ENCODE data around the gene PKIB. TPM values are rescaled to one million over a fixed set of nuclear protein-coding genes. Genes with fewer than 3 reads are reported as not detected.

The PKIB gene
- total RNA-seq, 1 donor from 2014 or later = not detected

DNA sequence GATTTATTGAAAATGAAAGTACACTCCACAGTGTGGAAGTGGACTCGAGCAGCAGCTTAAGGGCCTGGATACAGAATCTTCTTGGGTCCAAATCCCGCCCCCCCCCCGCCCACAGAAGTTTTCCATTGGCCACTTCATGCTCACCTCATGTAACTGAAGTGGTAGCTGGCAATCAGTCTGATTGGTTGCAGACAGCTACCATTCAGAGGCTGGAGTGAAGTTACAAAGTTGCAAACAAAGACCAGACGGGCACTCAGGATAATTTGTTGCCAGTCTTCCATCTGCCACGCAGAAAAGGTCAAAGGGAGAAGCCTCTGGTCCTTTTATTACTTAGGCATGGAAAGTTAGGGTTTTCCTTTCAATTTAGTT, 143.5 kb downstream of the PKIB start:
- intact Hi-C loops (cut with DNase I) = no loop called here
- peak; percentile 42 for ATAC-seq
- DNase-seq (ENCODE audit: missing footprints) = no peak

GRCh38 chr6:122754191-122754731, 144.1 kb downstream of the PKIB start:
- DNase-seq (ENCODE audit: missing footprints) = no peak
- intact Hi-C loops (cut with DNase I) = no loop called here
- ATAC-seq = no peak

GRCh38 chr6:122755901-122756300, 145.7 kb downstream of the PKIB start:
- intact Hi-C loops (cut with DNase I) = no loop called here
- ATAC-seq (no peak), DNase-seq (ENCODE audit: missing footprints) (no peak)

DNA sequence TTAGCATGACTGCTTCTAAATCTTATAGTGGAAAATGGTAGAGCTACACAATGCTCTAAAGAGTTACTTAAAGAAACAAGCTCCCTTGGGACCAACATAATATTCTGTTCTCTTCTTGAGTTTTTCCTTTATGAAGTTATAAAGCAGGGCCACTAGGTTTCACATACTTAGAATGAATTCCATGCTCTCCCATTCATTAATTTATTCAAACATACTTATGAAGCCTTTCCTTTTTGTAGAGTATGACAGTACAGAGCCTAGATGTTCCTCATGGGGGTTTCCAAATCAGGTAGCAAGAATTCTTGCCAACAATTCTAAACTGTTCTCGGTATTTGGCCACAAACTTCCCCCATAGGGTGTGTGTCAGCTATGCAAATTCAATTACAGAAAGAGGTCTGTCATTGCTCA, 148.7 kb downstream of the PKIB start:
- intact Hi-C loops (cut with DNase I) = no loop called here
- no peak for ATAC-seq
- no peak for DNase-seq (ENCODE audit: missing footprints)

GRCh38 chr6:122760330-122760729, 150.1 kb downstream of the PKIB start:
- intact Hi-C loops (cut with DNase I) = no loop called here
- DNase-seq (ENCODE audit: missing footprints) = no peak
- no peak for ATAC-seq

DNA sequence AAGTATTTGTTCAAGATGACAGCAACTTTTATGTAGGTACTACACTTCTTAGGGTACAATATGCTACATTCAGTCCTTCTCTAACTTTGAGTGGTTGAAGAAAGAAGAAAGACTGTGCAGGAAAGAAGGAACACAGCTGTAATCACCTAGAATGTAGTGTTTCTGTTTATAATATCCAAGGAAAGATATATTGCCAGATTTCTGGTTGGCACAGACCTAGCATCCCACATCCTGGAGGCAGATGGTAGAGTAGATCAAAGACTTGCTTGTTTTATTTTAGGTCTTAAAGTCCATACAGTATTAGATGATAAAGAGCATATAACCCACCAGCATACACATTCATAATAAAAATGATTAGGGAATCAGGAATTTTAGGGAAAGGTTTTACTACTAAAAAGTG, 156.1 kb downstream of the PKIB start:
- no peak for ATAC-seq

DNA sequence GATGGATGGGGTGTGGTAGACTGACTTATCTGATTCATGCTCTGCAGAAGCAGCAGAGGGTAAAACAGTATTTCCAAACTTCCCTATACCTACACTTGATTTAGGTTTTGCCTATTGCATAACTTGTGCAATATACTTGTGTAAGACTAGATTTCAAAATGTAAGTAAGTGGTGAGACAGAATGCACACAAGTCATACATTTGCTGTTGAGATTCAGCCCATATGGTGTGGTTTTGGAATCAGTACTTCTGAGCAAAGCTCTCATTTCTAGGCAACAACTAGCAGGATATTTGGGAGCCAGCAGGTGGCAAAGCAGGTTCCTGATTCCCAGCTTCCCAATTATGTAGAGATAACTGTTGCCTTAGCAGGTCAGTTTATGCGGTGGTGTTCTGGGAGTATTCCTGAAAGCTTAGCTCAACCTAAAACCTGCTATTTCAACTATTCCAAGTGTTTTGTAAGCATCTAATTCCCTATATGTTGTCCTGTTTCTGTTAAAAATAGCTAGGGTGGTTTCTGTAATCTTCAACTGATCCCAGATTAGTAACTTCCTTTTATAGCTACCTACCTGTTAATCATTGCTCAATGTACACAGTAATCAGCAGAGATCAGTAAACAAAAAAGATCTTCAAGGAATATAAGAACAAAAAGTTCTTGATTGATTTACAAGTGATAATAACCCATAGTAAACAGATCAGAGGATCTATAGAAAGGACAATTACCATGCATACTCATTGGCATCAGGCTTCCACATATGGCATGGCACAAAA, 160.8 kb downstream of the PKIB start:
- DNase-seq (ENCODE audit: missing footprints) (no peak), ATAC-seq (no peak)
- intact Hi-C loops (cut with DNase I) = no loop called here

More for the DNA sequence above, 156.1 kb downstream of the PKIB start:
- no peak for DNase-seq (ENCODE audit: missing footprints)
- intact Hi-C loops (cut with DNase I) = no loop called here

DNA sequence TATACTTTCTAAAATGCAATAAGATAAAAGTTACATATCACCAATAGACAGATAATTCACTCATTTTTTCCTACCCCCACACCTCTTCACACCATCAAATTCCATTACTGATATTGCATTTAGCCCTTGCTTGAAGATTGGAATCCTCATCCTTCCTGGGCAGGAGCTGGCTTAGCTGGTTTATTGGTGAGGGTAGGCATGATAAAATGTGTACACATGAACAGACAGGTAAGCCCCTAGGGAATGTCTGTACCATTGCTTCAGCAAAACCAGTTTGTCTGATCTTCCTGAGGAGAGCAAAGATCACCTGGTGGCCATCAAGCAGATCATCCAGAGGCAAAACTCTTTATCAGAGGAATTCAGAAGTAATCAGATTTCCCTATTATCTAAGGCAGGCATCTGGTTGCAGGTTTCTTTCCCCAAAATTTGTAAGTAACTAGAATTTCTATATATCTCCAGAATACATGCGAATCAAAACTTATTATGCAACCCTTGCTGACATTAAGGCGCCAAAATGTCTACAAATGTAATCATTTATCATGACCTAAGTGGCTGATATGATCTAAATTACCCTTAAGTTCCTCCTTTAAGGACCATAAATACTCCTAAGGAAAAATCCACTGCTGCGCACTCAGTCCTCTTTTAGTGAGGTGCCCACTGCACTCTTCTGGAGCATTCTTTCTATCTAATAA, 162.7 kb downstream of the PKIB start:
- no peak for DNase-seq (ENCODE audit: missing footprints)
- intact Hi-C loops (cut with DNase I) = no loop called here
- no peak for ATAC-seq

Other genes with a start within 250 kb of the PKIB start
- gene HSF2, start 210.8 kb upstream of the PKIB start, total RNA-seq = 23.3 TPM
- 155 TPM for gene SERINC1, start 138.6 kb upstream of the PKIB start, total RNA-seq
- not detected for gene FABP7, start 169.3 kb downstream of the PKIB start, total RNA-seq
- gene SMPDL3A, start 178.9 kb downstream of the PKIB start, total RNA-seq = 4.5 TPM